Activated CD8-positive, alpha-beta T cell treated with anti-CD3 and anti-CD28 coated beads, Interleukin-2, amount 10 ng/mL, durations not matched to agents 7 days and 5 days (primary cell): ENCODE results near the gene TTC39A. TPM values are rescaled to one million over a fixed set of nuclear protein-coding genes. Genes with fewer than 3 reads are reported as not detected.
A peak's percentile ranks its signal among the peaks of the same experiment; 100 is the strongest.

Experiments used
- ATAC-seq: fragments of 150-1000 bp; cut with Tn5 transposase; one replicate; pipeline ENCODE4 v1.10.0; 2021; ENCODE audit warnings: moderate library complexity
- CTCF ChIA-PET: fragments of 350-600 bp; sonication (Branson Sonifier 250); formaldehyde crosslinking; loops from one replicate; lab custom pipeline; 2021; ENCODE audit warnings: antibody characterized with exemption; lab: Charles Lee
- POLR2A ChIA-PET: fragments of 350-600 bp; sonication (Branson Sonifier 250); formaldehyde crosslinking; loops from one replicate; lab custom pipeline; 2021; ENCODE audit warnings: antibody characterized with exemption; lab: Charles Lee
- DNase-seq: peaks from one replicate; pipeline ENCODE4 v3.0.0-alpha.2; 2020
- H3K27ac Mint-ChIP-seq: one replicate; pipeline ENCODE4 v1.8.0; 2021; ENCODE audit warnings: mild to moderate bottlenecking, mixed read lengths
- H3K27me3 Mint-ChIP-seq: one replicate; pipeline ENCODE4 v1.8.0; 2021; ENCODE audit warnings: low read depth, mixed read lengths
- H3K36me3 Mint-ChIP-seq: one replicate; pipeline ENCODE4 v1.8.0; 2021; ENCODE audit warnings: low read depth, mixed read lengths
- H3K4me1 Mint-ChIP-seq: one replicate; pipeline ENCODE4 v1.8.0; 2021; ENCODE audit warnings: low read depth, mixed read lengths
- H3K4me3 Mint-ChIP-seq: one replicate; pipeline ENCODE4 v1.8.0; 2021; ENCODE audit warnings: mild to moderate bottlenecking, mixed read lengths
- H3K9me3 Mint-ChIP-seq: one replicate; pipeline ENCODE4 v1.8.0; 2022; ENCODE audit warnings: mixed read lengths; ENCODE audit not compliant: insufficient read depth
- total RNA-seq, 2 experiments: library from RNA; stranded (reverse); gene quantifications; one replicate each; pipeline ENCODE4 v1.2.3, GENCODE V29; 2021

The TTC39A gene
- total RNA-seq, 2 experiments from 2014 or later: not detected

DNA sequence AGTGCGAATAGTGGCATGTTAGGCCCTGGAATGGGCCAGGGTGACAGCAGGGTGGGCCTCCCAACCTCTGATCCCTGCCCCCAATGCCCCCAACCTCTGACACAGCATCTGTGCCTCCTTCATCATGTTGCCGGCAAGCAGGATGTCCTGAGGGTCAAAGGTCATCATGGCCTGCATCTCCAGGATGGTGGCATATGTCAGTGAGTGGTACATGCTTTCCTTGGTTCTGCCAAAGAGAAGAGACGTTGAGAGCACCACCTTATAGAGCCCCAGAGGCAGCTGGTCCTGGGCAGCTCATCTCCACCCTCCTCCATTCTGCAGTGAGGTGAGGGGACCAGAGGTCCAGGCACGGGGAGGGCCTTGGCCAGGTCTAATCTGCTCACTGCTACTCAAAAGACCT lies 17.6 kb downstream of the TTC39A start:
- Mint-ChIP-seq H3K4me3 (no peak overlapping the region), H3K27ac (no peak overlapping the region), H3K9me3 (no peaks in the 10 kb centered on the region), H3K27me3 (no peaks in the 10 kb centered on the region), H3K4me1 (peaks cover 25% of the 10 kb centered on the region), H3K36me3 (no peaks in the 10 kb centered on the region)
- POLR2A ChIA-PET: no interaction called here
- DNase-seq (no peak), ATAC-seq (no peak)
- CTCF ChIA-PET: interaction anchor here (0.6 to 1.2 kb wide), 4 partner anchors 11 to 223 kb away, joined by 3 read pairs; no protein-coding TSS in a partner anchor

DNA sequence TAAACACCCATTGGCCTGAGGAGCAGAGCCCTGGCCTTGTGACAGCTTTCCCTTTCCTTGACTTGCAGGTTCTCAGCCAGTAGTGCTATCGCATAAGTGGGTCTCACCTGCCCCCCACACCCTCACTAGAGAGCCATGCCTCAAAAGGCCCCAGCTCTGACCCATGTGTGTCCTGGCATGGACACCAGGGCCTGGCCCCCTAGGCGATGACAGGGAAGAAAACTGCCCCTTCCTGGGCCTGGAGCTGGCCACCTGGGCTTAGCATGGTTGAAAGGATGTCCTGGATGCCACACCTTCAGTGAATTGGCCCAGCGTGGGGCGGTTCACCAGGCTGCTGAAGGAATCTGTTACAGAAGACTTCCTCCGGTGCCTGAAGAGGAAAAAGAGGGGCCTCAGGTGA lies 18.5 kb downstream of the TTC39A start:
- CTCF ChIA-PET: interaction anchor here (0.6 to 1.1 kb wide), 2 partner anchors 12 to 223 kb away, joined by 3 read pairs; no protein-coding TSS in a partner anchor
- H3K36me3 Mint-ChIP-seq: no peaks in the 10 kb centered on the region
- H3K9me3 Mint-ChIP-seq: no peaks in the 10 kb centered on the region
- no peak overlapping the region for H3K27ac Mint-ChIP-seq
- no peak for ATAC-seq
- POLR2A ChIA-PET: no interaction called here
- no peaks in the 10 kb centered on the region for H3K27me3 Mint-ChIP-seq
- no peak overlapping the region for H3K4me3 Mint-ChIP-seq
- H3K4me1 Mint-ChIP-seq: peaks cover 25% of the 10 kb centered on the region
- DNase-seq: no peak

DNA sequence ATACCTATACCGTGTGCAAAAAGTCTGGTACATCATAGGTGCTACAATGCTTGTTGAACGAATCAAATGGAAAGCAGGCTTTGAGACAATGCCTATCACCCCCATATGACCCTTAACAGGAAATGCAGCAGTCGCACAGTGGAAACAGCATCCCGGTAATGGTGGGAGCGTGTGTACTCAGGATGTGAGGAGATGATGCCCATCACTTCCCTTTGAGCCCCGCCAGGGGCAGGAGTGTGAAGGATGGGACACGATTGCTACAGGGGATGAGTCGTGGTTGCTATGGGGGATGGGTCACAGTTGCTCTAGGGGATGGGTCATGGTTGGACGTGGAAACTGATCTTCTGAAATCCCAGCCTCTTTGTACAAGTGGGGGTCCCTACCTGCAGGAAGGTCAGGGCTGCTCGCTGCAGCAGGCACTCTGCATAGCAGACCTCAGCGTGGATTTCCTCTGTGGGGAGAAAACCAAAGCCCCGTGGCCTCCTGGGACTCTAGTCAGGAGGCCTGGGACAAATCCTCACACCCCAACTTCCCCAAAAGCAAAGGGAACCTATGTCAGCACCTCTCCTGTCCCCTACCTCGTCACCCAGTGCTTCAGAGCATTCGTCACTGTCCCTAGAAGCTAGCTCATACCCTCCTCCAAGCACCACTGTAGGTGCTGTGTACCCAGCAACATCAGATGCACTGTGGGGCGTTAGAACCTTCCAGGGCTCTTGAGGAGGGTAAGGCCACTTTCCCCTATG lies 19.3 kb downstream of the TTC39A start:
- ChIA-PET CTCF (no interaction called here), POLR2A (interaction anchor here (0.5 kb wide), 1 partner anchor 49 kb away, joined by 4 read pairs; no protein-coding TSS in a partner anchor)
- Mint-ChIP-seq H3K27me3 (no peaks in the 10 kb centered on the region), H3K27ac (peak overlapping the region; percentile 17), H3K9me3 (no peaks in the 10 kb centered on the region), H3K4me3 (no peak overlapping the region), H3K4me1 (peaks cover 23% of the 10 kb centered on the region), H3K36me3 (no peaks in the 10 kb centered on the region)
- ATAC-seq: peak; percentile 20
- no peak for DNase-seq

DNA sequence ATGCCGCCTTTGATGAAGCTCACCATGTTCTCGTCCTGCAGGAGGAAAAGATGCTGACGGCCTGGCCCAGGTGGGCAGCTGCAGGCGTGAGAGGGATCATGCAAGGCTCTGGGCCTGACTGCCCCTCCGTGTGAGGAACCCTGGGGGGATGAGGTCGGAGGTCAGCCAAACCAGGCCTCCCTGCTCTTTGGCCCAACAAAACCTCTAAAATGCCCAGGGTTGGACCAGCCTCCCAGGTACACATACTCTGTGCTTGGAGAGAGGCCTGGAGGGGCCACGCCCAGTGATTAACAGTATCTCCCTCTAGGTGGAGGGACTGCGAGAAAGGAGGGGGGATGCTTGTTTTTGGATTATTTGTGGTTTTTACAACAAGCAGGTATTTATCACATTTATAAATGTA lies 21.1 kb downstream of the TTC39A start:
- H3K4me1 Mint-ChIP-seq: peaks cover 20% of the 10 kb centered on the region
- no peak for DNase-seq
- H3K36me3 Mint-ChIP-seq: no peaks in the 10 kb centered on the region
- H3K9me3 Mint-ChIP-seq: no peaks in the 10 kb centered on the region
- no peak for ATAC-seq
- no peak overlapping the region for H3K27ac Mint-ChIP-seq
- ChIA-PET CTCF (interaction anchor here (1.2 kb wide), 1 partner anchor 12 kb away, joined by 7 read pairs; no protein-coding TSS in a partner anchor), POLR2A (no interaction called here)
- H3K4me3 Mint-ChIP-seq: no peak overlapping the region
- no peaks in the 10 kb centered on the region for H3K27me3 Mint-ChIP-seq

DNA sequence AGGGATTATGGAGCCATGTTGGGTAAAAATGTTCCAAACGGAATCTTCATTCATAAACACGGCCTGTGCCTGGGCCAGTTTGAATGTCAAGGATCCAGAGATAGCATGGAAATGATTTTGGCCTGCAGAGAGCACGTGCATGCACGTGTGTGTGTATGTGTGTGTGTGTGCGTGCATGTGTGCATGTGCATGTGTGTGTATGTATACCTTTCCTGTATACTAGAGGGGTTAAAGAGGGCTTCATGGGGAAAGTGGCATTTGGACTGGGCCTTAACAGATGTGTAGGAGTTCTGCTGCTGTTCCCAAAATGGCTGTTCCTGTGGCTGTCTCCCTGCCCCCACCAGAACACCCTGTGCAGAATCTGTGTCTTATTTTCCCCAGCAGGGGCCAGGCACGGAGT lies 21.7 kb downstream of the TTC39A start:
- H3K4me3 Mint-ChIP-seq: no peak overlapping the region
- ATAC-seq (no peak), DNase-seq (no peak)
- CTCF ChIA-PET: no interaction called here
- H3K4me1 Mint-ChIP-seq: peaks cover 15% of the 10 kb centered on the region
- no peak overlapping the region for H3K27ac Mint-ChIP-seq
- no peaks in the 10 kb centered on the region for H3K9me3 Mint-ChIP-seq
- H3K27me3 Mint-ChIP-seq: no peaks in the 10 kb centered on the region
- POLR2A ChIA-PET: no interaction called here
- no peaks in the 10 kb centered on the region for H3K36me3 Mint-ChIP-seq

DNA sequence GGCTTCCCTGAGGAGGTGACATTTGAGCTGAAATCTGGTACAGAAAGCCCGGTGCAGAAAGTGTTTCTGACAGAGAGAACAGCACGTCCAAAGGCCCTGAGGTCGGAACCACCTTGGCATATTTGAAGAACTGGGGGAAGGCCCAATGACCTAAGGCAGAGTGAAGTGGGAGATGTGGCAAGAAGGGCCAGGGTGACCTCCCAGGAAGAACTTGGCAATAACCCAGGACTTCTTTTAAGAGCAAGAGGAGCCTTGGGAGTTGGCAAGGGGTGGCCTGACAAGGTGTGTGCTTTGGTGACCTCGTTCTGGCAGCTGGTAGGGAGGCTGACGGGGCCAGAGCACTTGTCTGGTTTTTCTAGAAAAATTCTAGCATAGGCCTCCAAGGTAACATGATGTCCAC lies 23.4 kb downstream of the TTC39A start:
- Mint-ChIP-seq H3K27me3 (no peaks in the 10 kb centered on the region), H3K36me3 (no peaks in the 10 kb centered on the region), H3K27ac (no peak overlapping the region), H3K9me3 (no peaks in the 10 kb centered on the region), H3K4me3 (no peak overlapping the region), H3K4me1 (peaks cover 11% of the 10 kb centered on the region)
- POLR2A ChIA-PET: interaction anchor here (0.7 kb wide), 1 partner anchor 12 kb away, joined by 3 read pairs; no protein-coding TSS in a partner anchor
- CTCF ChIA-PET: interaction anchor here (0.6 to 3.8 kb wide), 2 partner anchors 10 to 462 kb away, joined by 4 to 31 read pairs; no protein-coding TSS in a partner anchor
- ATAC-seq (no peak), DNase-seq (no peak)

DNA sequence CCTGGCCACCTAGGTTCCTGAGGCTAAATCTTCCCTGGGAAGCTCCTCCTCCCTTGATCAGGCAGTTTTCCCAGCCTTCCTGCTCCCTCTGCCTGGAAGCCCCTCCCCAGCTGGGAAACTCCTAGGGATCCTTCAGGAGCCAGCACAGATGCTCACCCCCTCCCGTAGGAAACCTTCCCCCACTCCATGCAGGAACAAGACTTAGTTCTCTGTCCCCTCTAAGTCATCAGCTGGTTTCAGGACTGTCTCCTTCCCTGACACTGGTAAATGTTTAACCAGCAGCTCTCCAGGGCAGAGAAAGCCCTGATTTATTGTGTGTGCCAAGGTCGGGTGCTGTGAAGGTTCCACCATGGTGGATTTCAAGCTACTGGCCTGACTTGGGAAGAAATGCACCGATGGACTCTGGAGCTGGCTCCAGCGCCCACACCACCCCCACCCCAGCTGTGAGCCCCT lies 25.0 kb downstream of the TTC39A start:
- H3K27me3 Mint-ChIP-seq: no peaks in the 10 kb centered on the region
- H3K9me3 Mint-ChIP-seq: no peaks in the 10 kb centered on the region
- POLR2A ChIA-PET: interaction anchor here (1.1 kb wide), 1 partner anchor 9 kb away, joined by 6 read pairs; no protein-coding TSS in a partner anchor
- DNase-seq (no peak), ATAC-seq (no peak)
- no peak overlapping the region for H3K27ac Mint-ChIP-seq
- no peaks in the 10 kb centered on the region for H3K36me3 Mint-ChIP-seq
- peaks cover 12% of the 10 kb centered on the region for H3K4me1 Mint-ChIP-seq
- CTCF ChIA-PET: interaction anchor here (3.8 kb wide), 1 partner anchor 9 kb away, joined by 31 read pairs; no protein-coding TSS in a partner anchor
- H3K4me3 Mint-ChIP-seq: no peak overlapping the region

DNA sequence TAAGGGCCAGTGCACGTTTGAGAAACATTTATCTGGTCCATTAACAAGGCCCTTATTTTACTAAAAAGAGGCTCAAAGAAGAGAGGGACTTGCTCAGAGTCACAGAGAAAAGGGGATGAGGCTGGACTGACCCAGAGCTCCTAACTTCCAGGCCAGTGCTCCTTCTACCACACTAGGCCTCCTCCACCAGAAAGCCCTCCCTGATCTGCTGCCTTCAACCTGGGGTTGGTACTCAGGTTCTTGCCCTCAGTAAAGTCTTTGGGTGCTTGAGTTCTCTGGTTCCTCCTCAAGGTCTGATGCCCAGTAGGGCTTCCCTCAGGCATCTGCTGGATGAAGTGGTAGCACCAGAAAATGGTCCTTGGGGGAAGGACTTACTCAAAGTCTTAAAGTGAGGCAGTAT lies 26.0 kb downstream of the TTC39A start:
- Mint-ChIP-seq H3K4me1 (peaks cover 15% of the 10 kb centered on the region), H3K9me3 (no peaks in the 10 kb centered on the region), H3K27me3 (no peaks in the 10 kb centered on the region), H3K4me3 (no peak overlapping the region), H3K27ac (no peak overlapping the region), H3K36me3 (no peaks in the 10 kb centered on the region)
- ATAC-seq (no peak), DNase-seq (no peak)
- ChIA-PET CTCF (no interaction called here), POLR2A (no interaction called here)

DNA sequence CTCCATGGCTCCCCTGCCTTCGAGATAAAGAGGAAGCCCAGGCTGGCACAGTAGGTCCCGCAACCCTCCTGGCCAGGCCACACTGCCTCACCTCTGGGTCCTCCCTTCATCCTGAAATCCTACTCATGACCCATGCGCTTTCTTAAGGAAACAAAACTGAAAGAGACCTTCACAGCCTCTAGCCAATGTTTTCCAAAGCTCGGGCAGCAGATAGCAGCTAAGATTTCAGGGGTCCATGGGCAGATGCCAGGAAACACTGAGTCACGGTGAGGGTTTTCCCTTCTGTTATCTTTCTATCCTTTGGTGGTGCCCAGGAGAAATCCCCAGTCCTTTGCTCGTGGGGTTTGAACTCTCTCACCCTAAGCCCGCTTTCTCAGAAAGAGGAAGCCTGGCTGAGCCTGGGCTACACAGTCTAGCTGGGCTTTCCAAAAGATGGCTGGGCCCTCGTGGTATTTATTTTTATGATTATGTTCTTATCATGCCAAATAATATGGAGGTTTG lies 26.6 kb downstream of the TTC39A start:
- Mint-ChIP-seq H3K9me3 (no peaks in the 10 kb centered on the region), H3K4me1 (peaks cover 15% of the 10 kb centered on the region), H3K27me3 (no peaks in the 10 kb centered on the region), H3K4me3 (no peak overlapping the region), H3K36me3 (no peaks in the 10 kb centered on the region), H3K27ac (peak overlapping the region; percentile 49)
- ChIA-PET CTCF (interaction anchor here (0.6 kb wide), 1 partner anchor 170 kb away, joined by 5 read pairs; no protein-coding TSS in a partner anchor), POLR2A (no interaction called here)
- DNase-seq: no peak
- ATAC-seq: no peak

DNA sequence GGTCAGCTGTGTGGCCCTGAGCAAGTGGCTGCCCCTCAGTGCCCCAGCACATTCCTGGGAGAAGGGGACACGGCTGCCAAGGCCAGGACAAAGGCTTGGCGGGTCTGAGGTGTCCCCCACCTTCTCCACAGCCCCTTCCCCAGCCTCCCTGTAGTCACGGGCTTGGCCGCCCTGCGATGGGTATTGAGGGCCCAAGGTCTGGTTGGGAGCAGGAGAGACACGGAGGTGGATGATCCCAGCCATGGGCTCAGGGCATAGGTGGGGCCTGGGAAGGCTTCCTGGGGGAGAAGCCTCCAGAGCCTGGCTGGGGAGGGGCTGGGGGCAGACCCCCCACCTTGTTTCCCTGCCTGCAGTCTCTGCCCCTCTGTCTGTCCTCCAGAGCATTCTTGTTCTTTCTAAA lies 27.0 kb downstream of the TTC39A start:
- ChIA-PET CTCF (interaction anchor here (0.6 kb wide), 1 partner anchor 169 kb away, joined by 5 read pairs; no protein-coding TSS in a partner anchor), POLR2A (no interaction called here)
- Mint-ChIP-seq H3K27ac (no peak overlapping the region), H3K4me3 (no peak overlapping the region), H3K4me1 (peaks cover 17% of the 10 kb centered on the region), H3K36me3 (no peaks in the 10 kb centered on the region), H3K9me3 (no peaks in the 10 kb centered on the region), H3K27me3 (no peaks in the 10 kb centered on the region)
- DNase-seq (no peak), ATAC-seq (peak; percentile 30)

DNA sequence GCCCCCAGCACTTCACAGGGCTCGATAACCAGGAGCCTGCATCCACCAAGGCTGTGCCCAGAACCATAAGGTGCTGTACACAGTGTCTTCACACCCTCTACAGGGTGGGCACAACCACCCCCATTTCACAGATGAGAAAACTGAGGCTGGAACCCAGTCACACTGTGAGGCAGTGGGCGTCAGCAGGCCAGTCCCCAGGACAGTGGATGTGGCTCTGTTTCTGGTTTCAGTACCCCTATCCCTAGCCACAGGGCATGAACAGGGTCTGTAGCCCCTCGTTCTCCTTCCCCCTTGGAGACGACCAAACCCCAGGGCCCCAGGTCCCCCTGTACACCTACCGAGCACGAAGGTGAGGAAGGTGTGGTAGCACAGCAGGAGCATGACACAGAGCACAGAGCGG lies 27.6 kb downstream of the TTC39A start:
- Mint-ChIP-seq H3K4me3 (no peak overlapping the region), H3K27ac (no peak overlapping the region), H3K27me3 (no peaks in the 10 kb centered on the region), H3K36me3 (no peaks in the 10 kb centered on the region), H3K9me3 (no peaks in the 10 kb centered on the region), H3K4me1 (peaks cover 17% of the 10 kb centered on the region)
- DNase-seq (no peak), ATAC-seq (no peak)
- POLR2A ChIA-PET: no interaction called here
- CTCF ChIA-PET: no interaction called here

DNA sequence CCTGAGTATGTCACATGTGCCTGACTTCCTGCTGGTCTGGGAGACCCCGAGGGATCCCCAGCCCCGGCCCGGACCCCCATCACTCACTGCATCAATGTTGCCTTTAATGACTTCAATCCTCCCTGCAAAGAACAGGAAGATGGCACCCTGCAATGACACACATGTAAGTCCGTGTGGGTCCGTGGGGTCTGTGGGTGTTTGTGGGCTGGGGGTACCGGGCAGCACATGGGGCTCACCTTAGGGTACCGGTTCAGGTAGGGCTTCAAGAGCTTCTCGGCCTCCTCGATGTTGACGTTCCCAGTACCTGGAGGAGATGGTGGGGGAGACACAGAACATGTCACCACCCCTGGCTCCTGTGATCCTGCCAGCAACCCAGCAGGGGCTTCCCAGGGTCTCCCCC lies 28.1 kb downstream of the TTC39A start:
- Mint-ChIP-seq H3K9me3 (no peaks in the 10 kb centered on the region), H3K36me3 (no peaks in the 10 kb centered on the region), H3K4me1 (peaks cover 21% of the 10 kb centered on the region), H3K27me3 (no peaks in the 10 kb centered on the region), H3K4me3 (no peak overlapping the region), H3K27ac (no peak overlapping the region)
- ChIA-PET CTCF (no interaction called here), POLR2A (no interaction called here)
- DNase-seq (no peak), ATAC-seq (no peak)
